ENCODE data around the gene EDIL3. TPM values are rescaled to one million over a fixed set of nuclear protein-coding genes. Genes with fewer than 3 reads are reported as not detected.

Gene EDIL3
- total and polyA plus RNA-seq, 9 of the 15 experiments (the other 6 are each of a cell fraction or from before 2014, with no cell fraction given), result 0.09 TPM; not detected in 8

- ChIA-PET POLR2A (no interaction called here), CTCF (ENCODE audit: low intra/inter-chr PET ratio) (no interaction called here)
- Histone ChIP-seq H3K79me2 (ENCODE audit: control insufficient read depth, insufficient read depth, low read length) (no peaks in the 10 kb centered on the region), H2AFZ (ENCODE audit: low read depth, low read length) (no peak overlapping the region), H3K36me3 (ENCODE audit: control insufficient read depth, insufficient read depth, low read length) (no peaks in the 10 kb centered on the region), H3K9me3 (replicated peaks; ENCODE audit: control insufficient read depth, insufficient read depth, low read depth, low read length) (no peaks in the 10 kb centered on the region), H3K4me1 (replicated peaks in 1 of 2; ENCODE audit: control insufficient read depth in 2 of 2, insufficient read depth in 2 of 2, low read length in 2 of 2) (no peaks in the 10 kb centered on the region), H3K9me1 (ENCODE audit: control insufficient read depth, insufficient read depth, low read length) (no peaks in the 10 kb centered on the region), H3K9ac (ENCODE audit: insufficient read depth in 1 of 2, low read depth in 2 of 2, low read length in 2 of 2) (no peak overlapping the region), H3K4me3 (no peak overlapping the region), H4K20me1 (replicated peaks; ENCODE audit: control insufficient read depth, insufficient read depth, low read length) (no peaks in the 10 kb centered on the region), H3K4me2 (ENCODE audit: insufficient read depth, low read length) (no peak overlapping the region), H3K27ac (ENCODE audit: extremely low read depth, low read depth, low read length) (no peak overlapping the region), H3K27me3 (ENCODE audit: control insufficient read depth in 2 of 2, insufficient read depth in 2 of 2, low read length in 2 of 2) (no peaks in the 10 kb centered on the region)
- FAIRE-seq (no peak), ATAC-seq (no peak), DNase-seq (ENCODE audit: extremely low read depth in 1 of 4, low spot score in 3 of 4) (no peak)
- intact Hi-C loops (cut with micrococcal nuclease) (no loop called here), in situ Hi-C loops (cut with MboI) (no loop called here)
- no TSS peak for BruUV-seq (replicated peaks)
- TF ChIP-seq TGIF2 (CRISPR knock-in tag; IDR thresholded peaks at IDR 0.05) (no peak), HNRNPL (IDR thresholded peaks at IDR 0.05; ENCODE audit: low read depth, low read length) (no peak), NRF1 (conservative IDR thresholded peaks at IDR 0.05 in 1 of 2, IDR thresholded peaks at IDR 0.05 in 1 of 2) (no peak), ZNF778 (CRISPR knock-in tag; IDR thresholded peaks at IDR 0.05) (no peak), SNRNP70 (optimal IDR thresholded peaks at IDR 0.05; ENCODE audit: low read depth, low read length) (no peak), ADNP (tag; IDR thresholded peaks at IDR 0.05) (no peak), HIVEP1 (CRISPR knock-in tag; IDR thresholded peaks at IDR 0.05) (no peak), SMARCE1 (IDR thresholded peaks at IDR 0.05) (no peak), MTA2 (IDR thresholded peaks at IDR 0.05; ENCODE audit: low read depth) (no peak), MTA1 (IDR thresholded peaks at IDR 0.05; ENCODE audit: borderline replicate concordance) (no peak), ESRRB (CRISPR knock-in tag; IDR thresholded peaks at IDR 0.05; ENCODE audit: borderline replicate concordance) (no peak)
Observed at GRCh38 chr5:84072339-84072738, 312.3 kb downstream of the EDIL3 start.

All from K562 (cell line).